DMS79 treated with DMSO at 0.1 percent for 48 hours (cell line): Measurements from ENCODE around the gene AP3S2.
"Not testable (repeated sequence)": the region's sequence is repeated elsewhere in the genome, so short reads cannot be mapped to it uniquely, and the experiment has no call there.

Source experiments
- DNase-seq: peaks from one replicate; lab custom pipeline; 2025; lab: John Stamatoyannopoulos, UW

The AP3S2 gene

DNA sequence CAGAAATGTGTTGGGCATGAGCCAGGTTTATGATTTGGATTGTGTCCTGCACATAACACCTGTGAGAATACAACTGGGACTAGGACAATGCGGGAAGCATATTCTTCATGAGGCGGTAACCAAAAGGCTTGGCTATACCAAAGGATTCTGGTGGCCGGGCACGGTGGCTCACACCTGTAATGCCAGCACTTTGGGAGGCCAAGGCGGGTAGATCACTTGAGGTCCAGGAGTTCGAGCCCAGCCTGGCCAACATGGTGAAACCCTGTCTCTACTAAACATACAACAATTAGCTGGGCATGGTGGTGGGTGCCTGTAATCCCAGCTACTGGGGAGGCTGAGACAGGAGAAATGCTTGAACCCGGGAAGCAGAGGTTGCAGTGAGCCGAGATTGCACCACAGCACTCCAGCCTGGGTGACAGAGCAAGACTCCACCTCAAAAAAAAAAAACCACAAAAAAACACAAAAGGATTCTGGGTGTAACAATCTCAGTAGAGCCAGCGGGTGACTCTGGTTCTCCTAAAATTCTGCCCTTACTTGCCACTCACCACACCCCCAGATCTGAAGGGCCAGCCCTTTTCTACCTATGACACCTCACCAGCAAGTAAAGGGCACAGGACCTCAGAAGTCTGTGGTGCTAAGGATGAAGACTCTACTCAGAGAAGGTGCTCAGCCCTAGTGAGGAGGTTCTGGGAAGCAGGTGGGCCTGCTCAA, 59.2 kb downstream of the AP3S2 start:
- not testable (repeated sequence) for DNase-seq

GRCh38 chr15:89833966-89834365, 59.8 kb downstream of the AP3S2 start:
- DNase-seq = no peak

DNA sequence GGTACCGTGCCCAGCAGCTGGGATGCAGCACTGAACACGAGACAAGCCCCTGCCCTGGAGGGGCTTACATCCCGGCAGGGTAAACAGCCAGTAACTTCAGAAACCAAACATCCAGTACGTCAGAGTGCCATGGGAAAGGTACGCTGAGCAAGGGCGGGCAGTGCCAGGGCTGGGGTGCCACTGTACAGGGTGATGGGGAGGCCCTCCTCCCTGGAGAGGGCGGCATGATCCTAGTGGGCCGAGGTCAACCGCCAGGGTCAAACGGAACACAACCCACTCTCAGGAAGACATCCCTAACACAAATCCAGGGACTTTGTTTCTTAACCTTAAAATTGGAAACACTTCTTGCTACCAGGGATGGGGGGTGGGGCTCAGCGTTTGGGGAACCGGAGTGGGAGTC, 63.2 kb downstream of the AP3S2 start:
- no peak for DNase-seq

GRCh38 chr15:89829616-89830440, 64.0 kb downstream of the AP3S2 start:
- no peak for DNase-seq

DNA sequence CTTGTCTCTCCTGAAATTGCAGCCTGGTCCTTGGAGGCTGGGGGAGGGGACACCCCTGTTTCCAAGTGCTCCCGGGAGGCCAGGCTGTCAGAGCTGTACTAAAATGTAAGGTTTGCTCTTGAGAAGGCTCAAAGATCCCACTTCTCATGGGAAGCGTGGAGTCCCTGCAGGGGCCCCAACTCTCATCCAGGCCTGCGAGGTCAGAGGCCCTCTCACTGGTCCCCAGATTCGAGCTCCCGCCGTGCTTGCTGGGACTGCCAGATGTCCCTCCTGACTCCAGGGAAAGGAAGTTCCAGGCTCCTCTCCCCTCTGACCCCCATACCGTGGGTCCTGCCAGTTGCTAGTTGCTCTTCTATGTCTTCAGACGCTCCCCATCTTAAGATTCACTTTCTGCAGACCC, 64.6 kb downstream of the AP3S2 start:
- DNase-seq = no peak

DNA sequence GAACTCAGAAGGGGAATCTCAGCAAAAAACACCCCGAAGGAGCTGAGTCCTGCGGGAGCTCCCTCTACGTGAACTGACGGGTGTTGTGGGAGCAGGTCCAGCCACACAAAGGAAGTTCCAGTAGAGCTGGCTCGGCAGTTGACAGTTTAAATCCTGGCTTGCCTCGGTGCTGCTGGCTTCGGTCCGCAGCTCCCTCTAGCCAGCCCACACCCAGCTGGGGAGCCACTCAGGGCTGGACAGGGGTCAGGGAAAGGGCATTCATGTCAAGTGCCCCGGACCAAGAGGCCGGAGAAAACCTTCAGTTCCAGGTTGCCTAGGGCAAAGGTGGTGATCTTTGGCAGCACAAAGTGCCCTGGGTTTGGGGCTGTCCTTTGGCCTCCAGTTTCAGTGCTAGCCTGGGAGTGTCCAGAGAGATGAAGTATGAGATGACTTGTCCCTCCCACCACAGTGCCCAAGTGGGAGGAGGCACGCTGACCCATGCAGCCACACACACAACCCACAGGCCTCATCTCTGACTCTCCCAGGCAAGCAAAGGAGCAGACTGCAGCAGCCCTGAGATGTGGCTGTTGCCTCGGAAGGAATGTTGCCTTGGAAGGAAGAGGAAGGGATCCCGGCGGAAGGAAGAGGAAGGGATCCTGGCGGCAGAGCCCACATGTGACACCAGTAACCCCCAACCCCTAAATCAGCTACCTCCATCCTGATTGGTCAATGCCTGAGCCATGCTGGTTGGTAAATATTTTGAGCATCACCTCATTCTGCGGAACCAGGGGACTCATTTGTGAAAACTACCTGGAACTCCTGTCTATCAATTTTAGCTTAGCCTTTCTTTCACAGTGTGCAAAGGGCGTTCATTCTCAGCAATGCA, 65.3 kb downstream of the AP3S2 start:
- no peak for DNase-seq

GRCh38 chr15:89827829-89828228, 66.0 kb downstream of the AP3S2 start:
- DNase-seq = no peak

- DNase-seq = no peak
These were observed 66.8 kb downstream of the AP3S2 start for GRCh38 chr15:89826671-89827655.

GRCh38 chr15:89825271-89825940, 68.4 kb downstream of the AP3S2 start:
- DNase-seq = no peak

DNA sequence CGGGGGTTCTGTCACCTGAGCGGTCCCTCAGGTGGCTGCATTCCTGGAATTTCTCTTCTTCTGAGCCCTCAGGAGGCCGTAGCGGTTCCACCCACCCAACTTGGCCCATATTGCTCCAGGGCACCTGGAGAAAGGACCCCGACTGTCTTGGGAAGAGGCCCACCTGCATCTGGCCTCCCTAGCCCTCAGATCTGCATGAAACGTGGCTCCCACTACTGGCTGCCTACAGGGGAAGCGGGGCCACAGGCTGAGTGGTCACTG, 69.3 kb downstream of the AP3S2 start:
- no peak for DNase-seq

GRCh38 chr15:89823836-89824606, 69.8 kb downstream of the AP3S2 start:
- no peak for DNase-seq

DNA sequence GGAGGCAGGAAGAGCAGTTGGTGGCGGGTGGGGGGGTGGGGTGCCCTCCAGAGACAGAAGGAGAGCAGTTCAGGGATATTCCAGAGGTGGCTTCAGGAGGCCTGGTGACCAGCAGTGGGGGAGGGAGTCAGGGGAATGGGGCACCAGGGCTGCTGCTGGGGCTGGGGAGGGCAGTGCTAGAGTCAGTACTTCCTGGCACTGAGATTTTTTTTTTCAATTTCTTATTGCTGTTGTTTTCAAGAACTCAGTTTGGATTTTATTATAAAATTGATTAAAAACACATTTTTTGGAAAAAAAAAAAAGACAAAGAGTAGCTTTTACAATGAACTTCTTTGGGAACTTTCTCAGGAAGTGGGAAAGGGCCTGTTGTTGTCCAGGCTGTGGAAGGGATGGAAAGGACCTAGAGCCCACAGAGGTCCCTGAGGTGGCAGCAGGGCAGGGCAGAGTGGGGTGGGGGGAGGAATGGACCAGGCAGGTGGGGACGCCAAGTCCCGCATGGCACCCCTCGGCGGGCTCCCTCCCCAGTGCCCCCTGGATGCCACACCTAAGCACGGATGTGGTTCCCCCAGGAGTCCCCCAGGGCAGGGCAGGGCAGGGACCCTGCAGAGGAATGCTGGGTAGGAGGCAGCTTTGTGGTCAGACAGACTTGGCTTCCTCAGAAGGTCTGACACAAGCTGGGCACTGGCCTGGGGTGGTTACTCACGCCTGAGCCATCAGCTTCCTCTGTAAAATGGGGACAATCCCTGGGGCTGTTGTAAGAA, 70.7 kb downstream of the AP3S2 start:
- DNase-seq = no peak

GRCh38 chr15:89822611-89822950, 71.2 kb downstream of the AP3S2 start:
- DNase-seq = no peak

DNA sequence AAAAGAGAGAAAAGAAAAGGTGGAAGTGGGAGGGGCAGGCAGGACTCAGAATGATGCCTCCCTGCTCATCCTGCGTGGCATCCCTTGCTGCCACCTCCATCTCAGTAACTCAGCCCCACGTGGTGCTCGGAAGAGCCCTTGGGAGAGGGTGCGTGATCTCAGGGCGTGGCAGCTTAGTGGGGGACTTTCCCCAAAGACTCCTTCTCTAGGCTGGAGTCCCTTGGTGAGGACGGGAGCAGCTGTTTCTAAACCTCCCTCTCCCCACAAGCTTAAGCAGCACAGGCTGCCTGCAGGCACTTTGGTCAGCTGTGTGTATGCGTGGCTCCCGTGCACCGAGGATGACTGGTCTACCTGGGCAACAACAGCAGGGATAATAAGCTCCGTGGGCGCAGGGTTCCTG, 71.8 kb downstream of the AP3S2 start:
- DNase-seq = no peak

DNA sequence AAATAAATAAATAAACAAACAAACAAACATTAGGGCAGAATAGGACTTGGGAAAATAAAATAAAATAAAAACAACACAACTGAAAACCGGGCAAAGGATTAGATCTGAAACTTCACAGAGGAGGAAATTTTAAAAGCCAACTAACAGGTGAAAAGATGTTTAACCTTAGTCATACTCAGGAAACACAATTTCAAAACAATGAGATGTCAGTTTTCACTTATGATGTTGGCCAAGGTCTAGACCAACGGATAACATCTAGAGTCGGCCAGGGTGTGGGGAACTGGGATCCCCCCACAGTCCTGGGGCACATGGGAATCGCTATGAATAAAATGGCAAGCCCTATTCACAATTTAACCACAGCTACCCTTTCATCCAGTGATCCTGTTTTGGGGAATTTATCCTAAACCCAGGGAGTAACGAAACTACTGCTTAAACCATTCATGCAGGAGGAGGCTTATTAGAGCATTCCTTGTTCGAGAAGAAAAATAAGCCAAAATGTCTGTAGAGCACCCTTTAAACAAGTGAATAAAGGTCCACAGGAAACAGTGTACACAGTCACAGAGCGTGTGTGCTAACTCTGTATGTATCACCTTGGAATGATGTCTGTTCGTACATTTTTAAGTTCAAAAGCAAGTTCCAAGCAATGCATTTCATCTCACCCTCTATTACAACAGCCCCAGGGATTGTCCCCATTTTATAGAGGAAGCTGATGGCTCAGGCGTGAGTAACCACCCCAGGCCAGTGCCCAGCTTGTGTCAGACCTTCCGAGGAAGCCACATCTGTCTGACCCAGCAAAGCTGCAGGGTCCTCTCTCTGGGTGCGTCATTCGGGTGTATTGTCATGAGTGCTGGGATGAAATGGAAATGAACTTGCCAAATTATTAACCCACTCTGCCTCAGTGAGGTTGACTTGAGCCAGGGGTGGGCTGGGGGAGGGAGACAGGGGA, 72.9 kb downstream of the AP3S2 start:
- no peak for DNase-seq

- no peak for DNase-seq
These were observed 75.5 kb downstream of the AP3S2 start for GRCh38 chr15:89818287-89818686.

GRCh38 chr15:89817701-89818280, 76.0 kb downstream of the AP3S2 start:
- DNase-seq = no peak

GRCh38 chr15:89815769-89816168, 78.0 kb downstream of the AP3S2 start:
- DNase-seq = no peak
